ENCODE data around the gene SPATA33.
"Not testable (repeated sequence)": the region's sequence is repeated elsewhere in the genome, so short reads cannot be mapped to it uniquely, and the experiment has no call there.

Gene SPATA33

GRCh38 chr16:89691986-89692569 lies 34.4 kb downstream of the SPATA33 start:
- H3K27me3 ChIP-seq (ENCODE audit: control insufficient read depth in 1 of 2, insufficient read depth in 2 of 2, low read length in 2 of 2) = no peaks in the 10 kb centered on the region
- H3K9ac ChIP-seq (ENCODE audit: low read depth in 1 of 2, low read length in 2 of 2) = no peak overlapping the region
- no peak overlapping the region for H3K4me3 ChIP-seq (ENCODE audit: low read depth in 1 of 2, low read length in 2 of 2)
- H3K27ac ChIP-seq (ENCODE audit: low read depth, low read length) = no peak overlapping the region
- peaks cover 29 to 63% of the 10 kb centered on the region in 2 donors for H3K36me3 ChIP-seq (ENCODE audit: control insufficient read depth in 1 of 2, insufficient read depth in 2 of 2, low read length in 2 of 2)
- no peaks in the 10 kb centered on the region for H3K9me3 ChIP-seq (ENCODE audit: control insufficient read depth in 1 of 2, low read length in 2 of 2)
- peaks cover 7 to 34% of the 10 kb centered on the region in 2 donors for H3K4me1 ChIP-seq (ENCODE audit: control insufficient read depth in 1 of 2, insufficient read depth in 2 of 2, low read length in 2 of 2)

- H3K27me3 ChIP-seq (ENCODE audit: control insufficient read depth in 1 of 2, insufficient read depth in 2 of 2, low read length in 2 of 2) = no peaks in the 10 kb centered on the region
- H3K27ac ChIP-seq (ENCODE audit: low read depth, low read length) = no peak overlapping the region
- H3K9ac ChIP-seq (ENCODE audit: low read depth in 1 of 2, low read length in 2 of 2) = no peak overlapping the region
- peaks cover 0 to 22% of the 10 kb centered on the region in 2 donors for H3K4me1 ChIP-seq (ENCODE audit: control insufficient read depth in 1 of 2, insufficient read depth in 2 of 2, low read length in 2 of 2)
- no peak overlapping the region for H3K4me3 ChIP-seq (ENCODE audit: low read depth in 1 of 2, low read length in 2 of 2)
- H3K9me3 ChIP-seq (ENCODE audit: control insufficient read depth in 1 of 2, low read length in 2 of 2) = no peaks in the 10 kb centered on the region
- peaks cover 29 to 63% of the 10 kb centered on the region in 2 donors for H3K36me3 ChIP-seq (ENCODE audit: control insufficient read depth in 1 of 2, insufficient read depth in 2 of 2, low read length in 2 of 2)
Measured at GRCh38 chr16:89693289-89693731, 35.7 kb downstream of the SPATA33 start.

- Histone ChIP-seq H3K4me1 (ENCODE audit: control insufficient read depth in 1 of 2, insufficient read depth in 2 of 2, low read length in 2 of 2) (peaks cover 2 to 19% of the 10 kb centered on the region in 2 donors), H3K9me3 (ENCODE audit: control insufficient read depth in 1 of 2, low read length in 2 of 2) (no peaks in the 10 kb centered on the region), H3K27ac (ENCODE audit: low read depth, low read length) (no peak overlapping the region), H3K27me3 (ENCODE audit: control insufficient read depth in 1 of 2, insufficient read depth in 2 of 2, low read length in 2 of 2) (no peaks in the 10 kb centered on the region), H3K4me3 (ENCODE audit: low read depth in 1 of 2, low read length in 2 of 2) (no peak overlapping the region), H3K36me3 (ENCODE audit: control insufficient read depth in 1 of 2, insufficient read depth in 2 of 2, low read length in 2 of 2) (peaks cover 29 to 61% of the 10 kb centered on the region in 2 donors), H3K9ac (ENCODE audit: low read depth in 1 of 2, low read length in 2 of 2) (no peak overlapping the region)
Measured at GRCh38 chr16:89693931-89694783, 36.5 kb downstream of the SPATA33 start.

GRCh38 chr16:89694784-89695085 lies 37.1 kb downstream of the SPATA33 start:
- H3K4me1 ChIP-seq (ENCODE audit: control insufficient read depth in 1 of 2, insufficient read depth in 2 of 2, low read length in 2 of 2) = peaks cover 5 to 21% of the 10 kb centered on the region in 2 donors
- H3K9ac ChIP-seq (ENCODE audit: low read depth in 1 of 2, low read length in 2 of 2); H3K9me3 ChIP-seq (ENCODE audit: control insufficient read depth in 1 of 2, low read length in 2 of 2); H3K27me3 ChIP-seq (ENCODE audit: control insufficient read depth in 1 of 2, insufficient read depth in 2 of 2, low read length in 2 of 2); H3K27ac ChIP-seq (ENCODE audit: low read depth, low read length); H3K4me3 ChIP-seq (ENCODE audit: low read depth in 1 of 2, low read length in 2 of 2): not testable (repeated sequence)
- H3K36me3 ChIP-seq (ENCODE audit: control insufficient read depth in 1 of 2, insufficient read depth in 2 of 2, low read length in 2 of 2) = peaks cover 28 to 56% of the 10 kb centered on the region in 2 donors

- no peaks in the 10 kb centered on the region for H3K27me3 ChIP-seq (ENCODE audit: control insufficient read depth in 1 of 2, insufficient read depth in 2 of 2, low read length in 2 of 2)
- peaks cover 8 to 26% of the 10 kb centered on the region in 2 donors for H3K4me1 ChIP-seq (ENCODE audit: control insufficient read depth in 1 of 2, insufficient read depth in 2 of 2, low read length in 2 of 2)
- peaks cover 27 to 51% of the 10 kb centered on the region in 2 donors for H3K36me3 ChIP-seq (ENCODE audit: control insufficient read depth in 1 of 2, insufficient read depth in 2 of 2, low read length in 2 of 2)
- no peak overlapping the region for H3K9ac ChIP-seq (ENCODE audit: low read depth in 1 of 2, low read length in 2 of 2)
- H3K4me3 ChIP-seq (ENCODE audit: low read depth in 1 of 2, low read length in 2 of 2) = no peak overlapping the region
- no peak overlapping the region for H3K27ac ChIP-seq (ENCODE audit: low read depth, low read length)
- no peaks in the 10 kb centered on the region for H3K9me3 ChIP-seq (ENCODE audit: control insufficient read depth in 1 of 2, low read length in 2 of 2)
Measured at GRCh38 chr16:89695086-89695874, 37.6 kb downstream of the SPATA33 start.

- H3K27me3 ChIP-seq (ENCODE audit: control insufficient read depth in 1 of 2, insufficient read depth in 2 of 2, low read length in 2 of 2) = no peaks in the 10 kb centered on the region
- peaks cover 22 to 45% of the 10 kb centered on the region in 2 donors for H3K36me3 ChIP-seq (ENCODE audit: control insufficient read depth in 1 of 2, insufficient read depth in 2 of 2, low read length in 2 of 2)
- no peak overlapping the region for H3K9ac ChIP-seq (ENCODE audit: low read depth in 1 of 2, low read length in 2 of 2)
- no peak overlapping the region for H3K4me3 ChIP-seq (ENCODE audit: low read depth in 1 of 2, low read length in 2 of 2)
- H3K9me3 ChIP-seq (ENCODE audit: control insufficient read depth in 1 of 2, low read length in 2 of 2) = no peaks in the 10 kb centered on the region
- peaks cover 12 to 31% of the 10 kb centered on the region in 2 donors for H3K4me1 ChIP-seq (ENCODE audit: control insufficient read depth in 1 of 2, insufficient read depth in 2 of 2, low read length in 2 of 2)
- H3K27ac ChIP-seq (ENCODE audit: low read depth, low read length) = no peak overlapping the region
Measured at GRCh38 chr16:89695875-89696669, 38.4 kb downstream of the SPATA33 start.

GRCh38 chr16:89696670-89697128 lies 39.1 kb downstream of the SPATA33 start:
- Histone ChIP-seq H3K27ac (ENCODE audit: low read depth, low read length) (no peak overlapping the region), H3K4me1 (ENCODE audit: control insufficient read depth in 1 of 2, insufficient read depth in 2 of 2, low read length in 2 of 2) (peaks cover 12 to 31% of the 10 kb centered on the region in 2 donors), H3K4me3 (ENCODE audit: low read depth in 1 of 2, low read length in 2 of 2) (no peak overlapping the region), H3K9ac (ENCODE audit: low read depth in 1 of 2, low read length in 2 of 2) (no peak overlapping the region), H3K27me3 (ENCODE audit: control insufficient read depth in 1 of 2, insufficient read depth in 2 of 2, low read length in 2 of 2) (no peaks in the 10 kb centered on the region), H3K36me3 (ENCODE audit: control insufficient read depth in 1 of 2, insufficient read depth in 2 of 2, low read length in 2 of 2) (peaks cover 17 to 38% of the 10 kb centered on the region in 2 donors), H3K9me3 (ENCODE audit: control insufficient read depth in 1 of 2, low read length in 2 of 2) (no peaks in the 10 kb centered on the region)

GRCh38 chr16:89697161-89697615 lies 39.6 kb downstream of the SPATA33 start:
- no peaks in the 10 kb centered on the region for H3K9me3 ChIP-seq (ENCODE audit: control insufficient read depth in 1 of 2, low read length in 2 of 2)
- H3K36me3 ChIP-seq (ENCODE audit: control insufficient read depth in 1 of 2, insufficient read depth in 2 of 2, low read length in 2 of 2) = peaks cover 14 to 34% of the 10 kb centered on the region in 2 donors
- H3K9ac ChIP-seq (ENCODE audit: low read depth in 1 of 2, low read length in 2 of 2) = no peak overlapping the region
- peaks cover 12 to 33% of the 10 kb centered on the region in 2 donors for H3K4me1 ChIP-seq (ENCODE audit: control insufficient read depth in 1 of 2, insufficient read depth in 2 of 2, low read length in 2 of 2)
- no peak overlapping the region for H3K27ac ChIP-seq (ENCODE audit: low read depth, low read length)
- H3K27me3 ChIP-seq (ENCODE audit: control insufficient read depth in 1 of 2, insufficient read depth in 2 of 2, low read length in 2 of 2) = no peaks in the 10 kb centered on the region
- no peak overlapping the region for H3K4me3 ChIP-seq (ENCODE audit: low read depth in 1 of 2, low read length in 2 of 2)

GRCh38 chr16:89697616-89698331 lies 40.1 kb downstream of the SPATA33 start:
- Histone ChIP-seq H3K27me3 (ENCODE audit: control insufficient read depth in 1 of 2, insufficient read depth in 2 of 2, low read length in 2 of 2) (no peaks in the 10 kb centered on the region), H3K9ac (ENCODE audit: low read depth in 1 of 2, low read length in 2 of 2) (no peak overlapping the region), H3K36me3 (ENCODE audit: control insufficient read depth in 1 of 2, insufficient read depth in 2 of 2, low read length in 2 of 2) (peaks cover 10 to 31% of the 10 kb centered on the region in 2 donors), H3K4me1 (ENCODE audit: control insufficient read depth in 1 of 2, insufficient read depth in 2 of 2, low read length in 2 of 2) (peaks cover 12 to 35% of the 10 kb centered on the region in 2 donors), H3K27ac (ENCODE audit: low read depth, low read length) (no peak overlapping the region), H3K9me3 (ENCODE audit: control insufficient read depth in 1 of 2, low read length in 2 of 2) (no peaks in the 10 kb centered on the region), H3K4me3 (ENCODE audit: low read depth in 1 of 2, low read length in 2 of 2) (no peak overlapping the region)

Data from duodenal mucosa (tissue), 2 donors.